Measurements from ENCODE around the gene GPC1.

GPC1 gene

GRCh38 chr2:240501531-240501991, 66.1 kb downstream of the GPC1 start:
- DNase-seq: no peak

GRCh38 chr2:240502059-240502429, 66.6 kb downstream of the GPC1 start:
- no peak for DNase-seq

GRCh38 chr2:240502430-240503121, 67.1 kb downstream of the GPC1 start:
- DNase-seq: no peak

GRCh38 chr2:240503375-240503774, 67.9 kb downstream of the GPC1 start:
- no peak for DNase-seq

DNA sequence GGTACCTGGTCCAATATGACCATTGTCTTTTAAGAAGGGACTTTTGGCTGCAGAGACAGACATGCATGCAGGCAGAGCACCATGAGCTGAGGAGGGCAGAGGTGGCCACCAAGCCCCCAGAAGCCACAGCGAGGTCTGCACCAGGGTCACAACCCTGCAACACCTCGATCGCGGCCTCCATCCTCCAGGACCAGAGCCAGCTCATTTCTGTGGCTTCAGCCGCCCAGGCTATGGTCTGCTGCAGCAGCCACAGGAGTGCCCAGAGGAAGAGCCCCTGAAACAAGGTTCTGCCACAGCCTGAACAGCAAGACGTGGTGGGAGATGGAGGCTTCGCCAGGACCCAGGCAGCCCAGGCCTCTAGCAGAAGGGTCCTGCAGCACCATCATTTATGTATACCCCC, 68.4 kb downstream of the GPC1 start:
- no peak for DNase-seq

GRCh38 chr2:240505910-240506309, 70.4 kb downstream of the GPC1 start:
- no peak for DNase-seq

- DNase-seq: no peak
These were observed 71.1 kb downstream of the GPC1 start for GRCh38 chr2:240506406-240507059.

DNA sequence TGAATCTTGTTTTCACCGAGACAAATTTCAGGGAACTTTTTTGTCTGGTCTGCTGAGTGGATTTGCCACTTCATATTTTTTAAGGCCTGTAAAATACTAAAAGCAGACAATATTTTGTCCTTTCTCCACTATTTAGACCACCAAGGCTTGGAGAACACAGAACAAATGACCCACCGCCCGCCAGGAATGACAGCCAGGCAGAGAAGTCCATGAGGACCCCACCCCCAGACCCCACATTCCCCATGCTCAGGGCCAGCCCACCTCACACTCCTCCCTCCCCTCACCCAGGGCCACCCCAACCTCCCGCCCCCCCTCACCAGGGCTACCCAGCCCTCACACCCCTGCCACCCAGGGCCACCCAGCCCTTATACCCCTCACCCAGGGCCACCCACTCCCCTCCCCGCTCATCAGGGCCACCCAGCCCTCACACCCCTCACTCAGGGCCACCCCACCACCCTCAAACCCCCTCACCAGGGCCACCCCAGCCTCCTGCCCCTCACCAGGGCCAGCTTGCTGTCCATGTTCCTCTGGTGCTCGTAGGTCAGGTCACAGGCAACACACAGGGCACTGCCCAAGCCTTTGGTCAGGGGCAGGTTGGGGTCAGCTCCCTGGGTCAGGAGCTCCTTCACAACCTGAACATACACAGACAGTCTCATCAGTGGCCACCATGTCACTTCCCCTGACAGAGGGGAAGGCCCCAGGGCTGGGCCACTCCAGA, 71.8 kb downstream of the GPC1 start:
- no peak for DNase-seq

GRCh38 chr2:240507778-240508251, 72.4 kb downstream of the GPC1 start:
- no peak for DNase-seq

GRCh38 chr2:240508832-240509545, 73.5 kb downstream of the GPC1 start:
- no peak for DNase-seq

DNA sequence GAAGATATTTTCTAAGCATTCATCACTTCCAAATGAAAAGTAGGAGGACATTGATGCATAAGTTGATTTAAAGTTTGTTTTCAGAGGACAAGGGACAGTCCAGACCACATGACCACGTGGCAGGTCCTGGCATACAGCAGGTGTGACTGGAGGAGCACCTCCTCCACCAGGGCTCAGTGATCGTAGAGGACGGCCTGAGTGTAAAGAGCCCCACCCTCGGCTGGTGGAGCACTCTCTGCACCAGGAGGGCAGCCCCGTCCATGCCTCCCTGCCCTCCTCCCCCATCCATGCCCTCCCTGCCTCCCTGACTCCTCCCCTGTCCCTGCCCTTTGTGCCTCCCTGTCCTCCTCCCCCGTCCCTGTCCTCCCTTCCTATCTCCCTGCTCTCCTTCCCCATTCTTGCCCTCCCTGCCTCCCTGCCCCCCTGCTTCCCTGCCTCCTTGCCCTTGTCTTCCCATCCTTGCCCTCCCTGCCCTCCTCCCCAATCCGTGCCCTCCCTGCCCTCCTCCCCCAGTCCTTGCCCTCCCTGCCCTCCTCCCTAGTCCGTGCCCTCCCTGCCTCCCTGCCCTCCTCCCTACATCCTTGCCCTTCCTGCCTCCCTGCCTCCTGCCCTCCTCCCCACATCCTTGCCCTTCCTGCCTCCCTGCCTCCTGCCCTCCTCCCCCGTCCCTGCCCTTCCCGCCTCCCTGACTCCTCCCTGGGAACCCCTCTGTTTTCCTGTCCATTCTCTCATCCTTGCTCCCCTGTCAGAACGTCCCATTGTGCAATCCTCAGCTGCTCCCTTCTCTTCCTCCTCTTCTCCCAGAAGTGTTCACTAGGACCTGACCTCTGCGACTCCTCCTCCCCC, 74.4 kb downstream of the GPC1 start:
- no peak for DNase-seq

DNA sequence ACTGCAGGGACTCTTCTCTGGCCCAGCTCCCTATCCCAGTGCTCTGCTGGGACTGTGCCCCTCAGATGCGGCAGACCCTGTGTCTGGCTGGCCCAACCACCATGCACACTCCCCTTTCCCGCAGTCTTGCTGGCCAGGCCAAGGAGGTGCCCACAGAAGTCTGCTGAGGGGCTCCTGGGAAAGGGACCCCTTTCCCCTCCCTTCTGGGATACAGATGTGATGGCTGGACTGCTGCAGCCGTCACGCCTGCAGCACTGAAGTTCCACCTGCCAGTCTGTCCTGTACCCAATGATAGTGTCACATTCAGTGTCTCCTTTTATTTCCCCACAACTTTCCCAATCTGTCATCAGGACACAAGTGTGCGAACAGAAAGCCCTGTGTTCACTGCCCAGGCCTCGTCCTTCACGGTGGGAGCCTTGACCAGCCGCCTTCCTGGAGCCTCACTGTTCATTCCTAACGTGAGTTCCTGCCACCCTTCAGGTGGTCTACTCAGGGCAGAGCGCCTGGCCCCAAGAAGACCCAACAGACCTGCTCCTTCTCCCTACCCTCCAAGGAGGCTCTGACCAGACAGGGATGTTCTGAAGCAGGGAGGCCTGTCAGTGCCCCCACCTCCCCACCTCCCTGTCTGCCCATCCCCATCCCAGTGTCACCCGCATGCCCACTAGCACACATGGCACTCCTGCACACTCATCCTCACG, 75.2 kb downstream of the GPC1 start:
- DNase-seq: no peak

- no peak for DNase-seq
These were observed 76.1 kb downstream of the GPC1 start for GRCh38 chr2:240511351-240512108.

- DNase-seq: no peak
These were observed 76.6 kb downstream of the GPC1 start for GRCh38 chr2:240512109-240512485.

- no peak for DNase-seq
These were observed 77.4 kb downstream of the GPC1 start for GRCh38 chr2:240512666-240513535.

DNA sequence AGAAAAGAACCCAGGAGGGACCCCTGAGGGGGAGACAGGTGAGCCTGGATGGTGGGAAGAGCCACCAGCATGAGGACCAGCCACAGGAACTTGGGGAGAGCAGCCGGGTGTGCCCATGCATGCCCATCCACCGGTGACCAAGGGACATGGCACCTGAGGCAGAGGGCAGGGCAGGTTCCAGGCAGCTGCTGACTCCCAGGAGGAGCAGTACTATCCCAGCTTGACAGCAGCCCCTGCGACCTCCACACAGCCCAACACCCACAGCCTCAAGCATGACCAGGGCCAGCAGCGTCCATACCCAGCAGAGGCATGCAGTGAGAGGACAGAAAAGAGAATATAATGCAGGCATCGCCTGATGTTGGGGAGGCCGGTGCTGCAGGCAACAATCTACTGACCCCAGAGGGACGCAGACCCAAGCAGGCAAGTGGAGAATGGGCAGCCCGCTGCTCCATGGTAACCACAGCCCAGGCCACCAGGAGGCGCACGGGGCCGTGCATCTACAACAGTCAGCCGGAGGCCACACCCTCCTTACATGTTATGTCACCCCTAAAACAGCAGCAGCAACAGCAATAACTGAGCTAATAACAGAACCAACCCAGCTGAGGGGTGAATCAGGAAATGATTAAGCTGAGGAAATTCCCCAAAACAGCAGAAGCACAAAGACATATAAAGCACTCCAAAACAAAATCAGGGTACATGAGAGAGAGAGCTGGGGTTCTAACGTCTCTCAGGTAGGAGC, 78.3 kb downstream of the GPC1 start:
- DNase-seq: peak; percentile 92

DNA sequence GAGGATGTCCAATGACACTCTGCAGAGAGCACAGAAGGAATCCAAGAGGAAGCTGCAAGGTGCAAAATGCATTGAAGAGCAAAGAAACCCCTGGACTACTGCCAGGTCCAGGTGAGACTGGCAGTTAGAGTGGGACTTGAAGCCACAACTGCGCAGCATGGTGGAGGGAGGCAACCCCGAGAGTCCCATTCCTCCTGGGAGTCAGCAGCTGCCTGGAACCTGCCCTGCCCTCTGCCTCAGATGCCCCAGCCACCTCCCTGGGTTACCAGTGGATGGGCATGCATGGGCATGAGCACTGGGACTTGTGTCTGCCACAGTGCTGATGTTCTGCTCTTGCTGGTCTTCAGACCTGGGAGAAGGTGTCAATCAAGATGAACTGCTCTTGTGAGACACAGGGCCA, 79.2 kb downstream of the GPC1 start:
- DNase-seq: no peak

DNA sequence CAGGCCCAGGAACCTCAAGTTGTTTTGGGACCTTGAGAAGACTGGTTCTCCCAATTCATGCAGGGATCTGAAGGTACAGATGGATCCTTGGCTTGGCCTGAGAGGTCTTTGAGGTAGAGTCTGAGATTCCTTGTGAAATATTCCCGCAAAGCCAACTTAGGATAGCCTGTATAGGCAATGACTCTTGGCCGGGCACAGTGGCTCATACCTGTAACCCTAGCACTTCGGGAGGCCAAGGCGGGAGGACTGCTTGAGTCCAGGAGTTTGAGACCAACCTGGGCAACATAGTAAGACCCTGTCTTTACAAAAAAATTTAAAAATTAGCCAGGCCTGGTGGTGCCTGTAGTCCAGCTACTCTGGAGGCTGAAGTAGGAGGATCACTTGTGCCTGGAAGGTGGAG, 81.9 kb downstream of the GPC1 start:
- DNase-seq: no peak

All from CD4-positive, alpha-beta T cell treated with Interleukin-6 for 4 hours (primary cell).